ENCODE results near the gene ABTB2.

DNA sequence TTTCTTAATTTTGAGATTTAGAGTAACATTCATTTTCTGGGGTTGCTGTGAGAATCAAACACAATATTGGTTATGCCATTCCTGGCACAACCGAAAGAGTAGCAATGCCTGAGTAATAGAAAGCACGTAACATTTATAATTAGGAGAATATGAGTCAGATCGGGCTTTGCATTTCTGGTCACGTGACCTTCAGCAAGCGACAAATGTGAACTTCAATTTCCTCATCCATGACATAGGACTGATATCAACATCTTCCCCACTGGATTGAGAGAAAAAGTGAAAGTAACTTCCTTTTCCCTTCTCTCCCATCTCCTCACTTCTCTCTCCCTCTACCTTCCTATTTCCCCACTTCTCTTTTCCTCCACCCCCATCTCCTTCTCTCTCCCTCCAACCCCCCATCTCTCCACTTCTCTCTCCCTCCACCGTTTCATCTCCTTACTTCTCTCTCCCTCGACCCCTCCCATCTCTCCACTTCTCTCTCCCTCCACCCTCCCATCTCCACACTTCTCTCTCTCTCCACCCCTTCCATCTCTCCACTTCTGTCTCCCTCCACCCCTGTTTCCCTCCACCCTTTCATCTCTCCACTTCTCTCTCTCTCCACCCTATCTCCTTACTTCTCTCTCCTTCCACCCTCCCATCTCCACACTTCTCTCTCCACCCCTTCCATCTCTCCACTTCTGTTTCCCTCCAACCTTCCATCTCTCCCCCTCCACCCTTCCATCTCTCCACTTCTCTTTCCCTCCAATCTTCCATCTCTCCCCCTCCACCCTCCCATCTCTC, 47.5 kb upstream of the ABTB2 start:
- TF ChIP-seq CTCF (conservative IDR thresholded peaks at IDR 0.05; ENCODE audit: low read depth in 2 of 2): no peak
- TF ChIP-seq EZH2 (IDR thresholded peaks at IDR 0.05; ENCODE audit: low read depth, unreplicated experiment): no peak
- TF ChIP-seq REST (IDR thresholded peaks at IDR 0.05; ENCODE audit: unreplicated experiment): no peak

Measured in GM23338 (cell line).